Muscle of back (tissue), 11 donors: ENCODE measurements around the gene PIMREG. TPM values are rescaled to one million over a fixed set of nuclear protein-coding genes. Genes with fewer than 3 reads are reported as not detected.
"Not testable (repeated sequence)": the region's sequence is repeated elsewhere in the genome, so short reads cannot be mapped to it uniquely, and the experiment has no call there.

Source experiments
- DNase-seq, 3 donors: peaks; one replicate each; pipeline versions ENCODE4 v3.0.0 to v3.0.0-alpha.2; 2013
- polyA plus RNA-seq, 10 donors: library from polyadenylated mRNA; unstranded; fragments of 120-200 nt; gene quantifications; one replicate each; pipeline ENCODE4 v1.2.1, GENCODE V29; 2013; ENCODE audit not compliant: insufficient read length in 10 of 10

The PIMREG gene
- polyA plus RNA-seq, 10 donors, result 8.1 to 20.9 (median 12.0) TPM

DNA sequence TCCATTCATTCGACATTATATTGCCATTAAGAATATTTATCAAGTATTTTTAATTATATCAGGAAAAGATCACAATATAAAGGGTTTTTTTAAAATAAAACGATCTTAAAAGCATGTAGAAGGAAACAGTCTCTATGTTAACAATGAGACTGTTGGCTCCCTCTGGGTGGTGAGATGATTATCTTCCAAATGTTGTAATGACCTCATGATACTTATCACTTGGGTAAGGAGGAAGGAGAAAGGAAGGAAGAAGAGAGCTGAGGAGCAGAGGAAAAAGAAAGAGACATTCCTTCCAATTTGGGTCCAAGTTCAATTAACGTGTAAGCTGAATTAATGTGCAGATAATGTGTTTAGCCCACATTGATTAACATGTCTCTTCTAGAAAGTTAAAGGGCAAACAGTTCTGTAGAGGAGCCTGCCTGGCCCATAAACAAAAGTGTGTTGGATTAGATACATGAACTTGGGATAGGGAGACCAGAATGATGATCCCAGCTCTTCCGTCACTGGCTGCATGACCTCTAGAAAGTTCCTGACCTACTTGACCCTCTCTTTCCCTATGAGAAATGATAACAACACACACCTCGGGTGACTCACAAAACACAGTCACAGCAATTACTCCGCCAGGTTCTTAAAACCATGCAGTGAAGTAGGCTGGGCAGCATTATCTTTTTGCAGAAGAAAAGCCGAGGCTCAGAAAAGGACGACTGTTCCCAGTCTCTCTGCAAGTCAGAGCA, 32.0 kb downstream of the PIMREG start:
- no peak for DNase-seq

DNA sequence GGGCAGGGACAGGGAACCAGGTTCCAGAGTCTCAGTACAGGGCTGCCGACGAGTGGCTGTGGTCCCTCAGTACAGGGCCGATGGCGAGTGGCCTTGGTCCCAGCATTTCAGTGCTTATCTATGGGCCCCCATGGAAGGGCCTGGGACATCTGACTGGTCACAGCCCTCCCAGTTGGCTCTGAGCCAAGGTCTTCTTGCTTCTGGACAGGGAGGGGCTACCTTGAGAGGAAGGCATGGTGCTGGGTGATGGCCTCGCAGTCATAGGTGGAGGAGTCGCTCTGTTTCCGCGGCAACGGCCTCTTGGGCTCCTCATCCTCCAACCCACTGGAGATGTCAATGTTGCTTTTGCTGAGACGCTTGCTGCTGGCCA, 32.5 kb downstream of the PIMREG start:
- no peak for DNase-seq

DNA sequence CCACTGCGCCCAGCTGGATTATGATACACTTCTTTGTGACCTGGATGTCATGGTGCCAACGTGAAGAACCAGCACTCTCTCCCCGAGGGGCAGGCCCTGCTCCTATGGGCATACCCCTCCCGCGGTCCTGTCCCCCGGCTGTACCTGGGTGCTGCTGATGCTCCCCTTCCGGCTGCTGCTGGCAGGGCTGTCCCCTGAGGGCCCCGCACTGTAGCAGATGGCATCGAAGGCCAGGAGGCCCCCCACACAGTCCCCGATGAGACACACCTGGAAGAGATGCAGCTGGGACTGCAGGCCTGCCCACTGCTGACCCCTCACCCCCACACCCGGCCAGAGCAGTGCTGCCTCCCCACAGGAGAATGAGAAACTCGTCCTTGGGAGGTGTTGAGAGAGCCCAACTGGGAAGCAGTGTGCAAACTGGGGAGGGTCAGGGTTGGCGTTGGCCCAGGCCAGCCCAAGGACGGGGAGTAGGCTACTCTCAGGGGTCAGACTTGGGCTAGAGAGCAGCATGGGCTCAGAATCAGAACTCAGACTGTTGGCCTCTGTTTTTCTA, 33.7 kb downstream of the PIMREG start:
- no peak for DNase-seq

DNA sequence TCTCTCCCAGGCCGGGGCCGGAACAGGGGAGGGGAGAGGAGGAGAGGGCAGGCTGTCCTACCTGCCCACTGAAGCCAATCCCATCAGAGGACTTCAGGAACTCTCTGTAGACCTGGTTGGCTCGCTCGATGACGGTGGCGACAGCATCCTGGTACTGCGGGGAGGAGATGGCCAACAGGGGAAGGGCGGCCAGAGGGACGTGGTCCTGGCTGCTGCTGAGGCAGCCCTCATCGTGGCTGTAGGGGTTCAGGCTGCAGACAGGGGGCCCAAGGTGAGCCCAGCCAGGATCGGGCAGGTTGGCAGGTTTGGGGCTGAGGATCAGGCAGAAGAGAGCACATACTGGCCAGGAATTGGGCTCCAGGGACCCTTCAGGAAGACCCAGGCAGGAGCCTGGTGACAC, 34.2 kb downstream of the PIMREG start:
- no peak for DNase-seq

- no peak for DNase-seq
Measured at GRCh38 chr17:6479622-6480302, 35.5 kb downstream of the PIMREG start.

GRCh38 chr17:6480303-6480675, 36.0 kb downstream of the PIMREG start:
- no peak for DNase-seq

DNA sequence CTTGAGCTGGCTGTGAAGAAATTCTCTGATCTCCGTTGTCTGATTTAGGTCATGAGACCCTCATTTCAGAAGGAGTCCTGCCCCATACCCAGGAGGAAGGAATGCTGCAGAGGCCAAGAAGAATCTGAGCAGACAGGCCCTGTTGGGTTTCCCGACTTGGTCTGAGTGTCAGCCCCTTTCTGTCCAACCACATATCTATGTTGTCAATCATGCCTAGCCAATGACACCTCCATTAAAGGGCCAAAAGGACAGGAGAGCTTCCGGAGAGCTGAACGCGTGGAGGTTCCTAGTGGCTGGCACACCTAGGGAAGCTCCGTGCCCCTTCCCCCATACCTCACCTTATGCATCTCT, 37.8 kb downstream of the PIMREG start:
- DNase-seq, result no peak

GRCh38 chr17:6482796-6483195, 38.5 kb downstream of the PIMREG start:
- not testable (repeated sequence) for DNase-seq

DNA sequence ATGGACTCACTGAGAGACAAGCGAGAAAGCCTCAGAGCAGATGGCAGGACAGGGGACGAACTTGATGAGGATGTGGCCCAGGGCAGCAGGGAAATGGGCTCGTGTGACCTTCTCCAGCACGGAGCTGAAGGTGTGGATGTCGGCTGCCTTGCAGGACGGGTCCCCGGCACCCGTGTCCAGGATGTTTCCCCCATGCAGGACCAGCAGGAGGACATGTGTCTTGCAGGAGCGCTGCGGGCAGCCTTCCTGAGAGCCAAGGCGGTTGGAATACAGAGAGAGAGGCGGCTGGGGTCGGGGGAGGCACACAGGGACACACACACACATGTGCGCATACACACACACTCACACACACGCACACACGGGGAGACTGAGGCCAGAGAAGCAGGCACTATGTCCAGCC, 39.3 kb downstream of the PIMREG start:
- no peak for DNase-seq

- no peak for DNase-seq
Measured at GRCh38 chr17:6485646-6486412, 41.6 kb downstream of the PIMREG start.

DNA sequence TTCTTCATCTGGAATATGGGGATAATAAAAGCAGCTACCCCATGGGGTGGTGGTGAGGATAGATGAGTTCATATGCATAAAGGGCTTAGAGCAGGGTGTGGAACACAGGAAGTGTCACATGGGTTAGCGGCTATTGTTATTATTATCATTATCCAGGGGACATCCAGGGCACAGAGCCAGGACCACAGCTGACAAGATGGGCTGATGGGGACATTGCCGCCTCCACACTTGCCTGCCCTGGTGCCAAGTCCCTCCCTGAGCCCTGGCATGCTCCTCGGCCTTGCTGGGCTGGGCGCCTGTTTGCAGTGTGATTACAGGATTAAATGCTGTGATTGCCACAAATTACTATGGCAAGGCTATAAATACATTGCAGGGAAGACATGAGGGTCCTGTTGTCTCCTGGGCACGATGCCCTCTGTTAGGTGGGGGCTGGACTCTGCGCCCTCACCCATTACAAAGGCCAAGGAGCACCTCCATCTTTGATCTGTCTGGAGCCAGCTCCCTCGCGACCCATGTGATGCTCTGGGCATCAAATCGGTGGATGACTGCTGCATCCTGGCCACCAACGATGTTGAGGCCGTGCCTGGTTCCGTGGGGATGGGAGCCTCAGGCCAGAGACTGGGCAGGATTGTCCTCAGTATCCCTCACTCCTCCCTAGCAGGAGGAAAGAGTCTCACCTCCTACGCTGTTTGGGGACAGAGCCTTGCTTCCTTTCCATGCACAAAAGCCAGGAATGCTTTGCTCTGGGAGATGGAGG, 43.2 kb downstream of the PIMREG start:
- peak in 2 of 3 donors; percentile 44 for DNase-seq

GRCh38 chr17:6488008-6488539, 43.8 kb downstream of the PIMREG start:
- no peak for DNase-seq

DNA sequence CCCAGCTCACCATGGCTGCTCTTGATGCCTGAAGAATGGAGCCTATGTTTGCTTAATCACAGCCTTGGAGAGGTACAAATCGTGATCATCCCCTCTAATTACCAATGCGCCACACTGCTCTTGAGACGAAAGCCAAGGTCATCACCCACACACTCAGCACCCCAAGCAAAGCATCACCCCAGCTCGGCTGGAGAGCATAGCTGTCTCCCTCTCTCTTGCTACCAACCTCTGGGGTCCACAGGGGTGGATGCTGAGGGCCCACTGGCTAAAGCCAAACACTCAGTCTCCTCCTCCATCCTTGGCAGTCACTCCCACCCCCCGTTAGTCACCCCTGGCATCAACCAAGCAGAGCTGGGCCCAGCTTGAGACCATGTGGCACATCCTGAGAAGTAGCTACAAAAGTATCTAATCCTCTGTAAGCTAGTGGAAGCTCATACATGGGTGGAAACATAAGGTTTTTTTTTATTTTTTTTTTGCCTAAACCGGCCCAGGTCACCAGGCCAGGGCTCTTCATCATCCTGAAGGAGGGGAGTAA, 44.8 kb downstream of the PIMREG start:
- no peak for DNase-seq

- DNase-seq, result no peak
Measured at GRCh38 chr17:6491071-6491700, 46.9 kb downstream of the PIMREG start.

DNA sequence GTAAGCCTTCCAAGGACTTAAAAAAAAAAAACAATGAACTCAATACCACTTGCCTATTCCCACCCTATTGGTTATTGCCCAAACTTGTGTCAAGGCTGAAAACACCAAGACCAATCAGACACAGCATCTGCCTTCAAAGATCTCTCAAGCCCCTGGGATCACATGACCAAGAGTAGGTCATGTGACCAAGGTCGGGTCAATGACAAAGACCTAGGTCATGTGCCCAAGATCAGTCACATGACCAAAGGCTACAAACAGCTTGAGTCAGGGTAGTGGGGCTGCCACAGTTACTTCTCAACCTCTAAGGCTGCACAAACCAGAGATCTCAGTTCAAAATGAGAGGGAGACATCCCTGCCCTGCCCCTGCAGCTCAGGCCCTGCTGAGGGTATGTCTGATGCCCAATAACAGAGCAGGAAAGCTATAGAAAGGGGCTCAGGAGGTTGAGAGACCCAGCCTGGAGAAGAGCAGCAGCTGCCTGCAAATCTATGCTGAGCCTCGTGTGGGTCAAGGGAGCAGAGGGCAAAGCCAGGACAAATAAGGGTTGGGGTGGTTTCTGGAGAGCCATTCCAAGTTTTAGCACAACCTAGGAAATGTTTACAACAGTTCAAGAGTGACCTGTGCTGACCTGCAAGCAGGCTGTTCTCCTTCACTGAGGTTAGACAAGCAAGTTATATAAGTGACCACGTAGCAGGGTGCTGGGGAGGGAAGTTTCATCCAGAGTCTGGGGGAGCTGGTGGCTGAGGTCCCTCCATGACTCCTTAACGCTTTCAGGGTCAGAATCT, 48.8 kb downstream of the PIMREG start:
- DNase-seq, result no peak

GRCh38 chr17:6494239-6494941, 50.1 kb downstream of the PIMREG start:
- DNase-seq, result no peak

- no peak for DNase-seq
Measured at GRCh38 chr17:6495450-6496115, 51.3 kb downstream of the PIMREG start.

- DNase-seq, result peak in 1 of 3 donors; percentile 29
Measured at GRCh38 chr17:6496116-6496481, 51.8 kb downstream of the PIMREG start.
